ENCODE data around the gene MED26. TPM values are rescaled to one million over a fixed set of nuclear protein-coding genes. Genes with fewer than 3 reads are reported as not detected.
A peak's percentile ranks its signal among the peaks of the same experiment; 100 is the strongest.

MED26 gene
- total and polyA plus RNA-seq, 9 of the 15 experiments (the other 6 are each of a cell fraction or from before 2014, with no cell fraction given): 0.71 to 15.1 (median 6.2) TPM

- TF ChIP-seq CLOCK (CRISPR knock-in tag; IDR thresholded peaks at IDR 0.05; ENCODE audit: borderline replicate concordance) (no peak), HNRNPUL1 (IDR thresholded peaks at IDR 0.05; ENCODE audit: low read length) (no peak), FOXM1 (IDR thresholded peaks at IDR 0.05; ENCODE audit: low read depth) (no peak), FOXM1 (CRISPR knock-in tag; IDR thresholded peaks at IDR 0.05; ENCODE audit: low read depth) (no peak), HLTF (IDR thresholded peaks at IDR 0.05) (no peak), LEF1 (IDR thresholded peaks at IDR 0.05) (0 out of 2 replicates have a peak, but pooled peaks have one; percentile 47), STAT5B (CRISPR knock-in tag; IDR thresholded peaks at IDR 0.05) (no peak), STAT6 (CRISPR knock-in tag; IDR thresholded peaks at IDR 0.05) (no peak), ATF4 (CRISPR knock-in tag; IDR thresholded peaks at IDR 0.05) (no peak), HDAC3 (IDR thresholded peaks at IDR 0.05; ENCODE audit: borderline replicate concordance, partially characterized antibody) (no peak), HINFP (tag; conservative IDR thresholded peaks at IDR 0.05; ENCODE audit: low read depth) (no peak), CAMTA2 (CRISPR knock-in tag; conservative IDR thresholded peaks at IDR 0.05) (no peak), AFF1 (IDR thresholded peaks at IDR 0.05; ENCODE audit: low read depth in 1 of 2, partially characterized antibody in 2 of 2) (no peak)
Measured at GRCh38 chr19:16584248-16585093, 43.5 kb downstream of the MED26 start (continued).

Measured in K562 (cell line).